Endothelial cell (in vitro differentiated cells): ENCODE data around the gene CLIC6. TPM values are rescaled to one million over a fixed set of nuclear protein-coding genes. Genes with fewer than 3 reads are reported as not detected.

Experiments
- DNase-seq: peaks from one replicate; pipeline ENCODE4 v3.0.0; 2021; ENCODE audit warnings: low spot score
- H3K27ac Mint-ChIP-seq: one replicate; pipeline ENCODE4 v1.8.0; 2021; ENCODE audit warnings: mixed read lengths, inconsistent platforms; ENCODE audit not compliant: unreplicated experiment
- H3K27me3 Mint-ChIP-seq: one replicate; pipeline ENCODE4 v1.8.0; 2021; ENCODE audit warnings: mild to moderate bottlenecking, moderate library complexity, mixed read lengths, inconsistent platforms; ENCODE audit not compliant: unreplicated experiment
- H3K36me3 Mint-ChIP-seq: one replicate; pipeline ENCODE4 v1.8.0; 2021; ENCODE audit warnings: mild to moderate bottlenecking, low read depth, mixed read lengths, inconsistent platforms; ENCODE audit not compliant: unreplicated experiment
- H3K4me1 Mint-ChIP-seq: one replicate; pipeline ENCODE4 v1.8.0; 2021; ENCODE audit warnings: mild to moderate bottlenecking, mixed read lengths, inconsistent platforms; ENCODE audit not compliant: unreplicated experiment
- H3K4me3 Mint-ChIP-seq: one replicate; pipeline ENCODE4 v1.8.0; 2021; ENCODE audit warnings: mild to moderate bottlenecking, mixed read lengths, inconsistent platforms; ENCODE audit not compliant: unreplicated experiment
- H3K9me3 Mint-ChIP-seq: one replicate; pipeline ENCODE4 v1.8.0; 2021; ENCODE audit warnings: mixed read lengths, inconsistent platforms; ENCODE audit not compliant: unreplicated experiment
- CTCF ChIP-seq: fragments of 200-600 bp; sonication (generic); IDR thresholded peaks from one replicate; pipeline ENCODE4 v1.5.0; 2021; ENCODE audit warnings: antibody characterized with exemption; ENCODE audit not compliant: unreplicated experiment
- total RNA-seq: library from RNA; stranded (reverse); fragmentation: NEBNext Ultra II Directional; extraction: Animal tissue kit (Norgen Biotek cat#: 25700); gene quantifications from one replicate; pipeline ENCODE4 v1.2.1, GENCODE V29; 2021; ENCODE audit not compliant: unreplicated experiment

CLIC6 gene
- total RNA-seq, 1 donor from 2014 or later: 5.4 TPM

- Mint-ChIP-seq H3K36me3 (peaks cover 19% of the 10 kb centered on the region), H3K27me3 (peaks cover under 1% of the 10 kb centered on the region), H3K9me3 (peaks cover 6% of the 10 kb centered on the region), H3K27ac (no peak overlapping the region), H3K4me1 (peaks cover 2% of the 10 kb centered on the region), H3K4me3 (no peak overlapping the region)
- TF ChIP-seq CTCF: no peak
- no peak for DNase-seq
Measured at GRCh38 chr21:34684174-34684876, 15.5 kb downstream of the CLIC6 start.

GRCh38 chr21:34687065-34687464, 18.3 kb downstream of the CLIC6 start:
- Mint-ChIP-seq H3K4me1 (no peaks in the 10 kb centered on the region), H3K27me3 (no peaks in the 10 kb centered on the region), H3K4me3 (no peak overlapping the region), H3K36me3 (peaks cover 4% of the 10 kb centered on the region), H3K27ac (no peak overlapping the region), H3K9me3 (no peaks in the 10 kb centered on the region)
- no peak for TF ChIP-seq CTCF
- DNase-seq: no peak

GRCh38 chr21:34687745-34688144, 19.0 kb downstream of the CLIC6 start:
- H3K4me3 Mint-ChIP-seq: no peak overlapping the region
- no peaks in the 10 kb centered on the region for H3K27me3 Mint-ChIP-seq
- no peak overlapping the region for H3K27ac Mint-ChIP-seq
- DNase-seq: no peak
- no peaks in the 10 kb centered on the region for H3K4me1 Mint-ChIP-seq
- H3K36me3 Mint-ChIP-seq: peaks cover 4% of the 10 kb centered on the region
- no peaks in the 10 kb centered on the region for H3K9me3 Mint-ChIP-seq
- no peak for TF ChIP-seq CTCF

GRCh38 chr21:34688145-34688544, 19.4 kb downstream of the CLIC6 start:
- Mint-ChIP-seq H3K27me3 (no peaks in the 10 kb centered on the region), H3K4me3 (no peak overlapping the region), H3K4me1 (no peaks in the 10 kb centered on the region), H3K36me3 (peaks cover 2% of the 10 kb centered on the region), H3K9me3 (no peaks in the 10 kb centered on the region), H3K27ac (no peak overlapping the region)
- peak; percentile 42 for TF ChIP-seq CTCF
- DNase-seq: peak; percentile 71

GRCh38 chr21:34688715-34689114, 19.9 kb downstream of the CLIC6 start:
- no peak for DNase-seq
- no peaks in the 10 kb centered on the region for H3K4me1 Mint-ChIP-seq
- TF ChIP-seq CTCF: no peak
- H3K27ac Mint-ChIP-seq: no peak overlapping the region
- no peaks in the 10 kb centered on the region for H3K27me3 Mint-ChIP-seq
- no peaks in the 10 kb centered on the region for H3K9me3 Mint-ChIP-seq
- H3K36me3 Mint-ChIP-seq: no peaks in the 10 kb centered on the region
- no peak overlapping the region for H3K4me3 Mint-ChIP-seq
